Measurements from ENCODE around the gene C20orf173.

The C20orf173 gene

DNA sequence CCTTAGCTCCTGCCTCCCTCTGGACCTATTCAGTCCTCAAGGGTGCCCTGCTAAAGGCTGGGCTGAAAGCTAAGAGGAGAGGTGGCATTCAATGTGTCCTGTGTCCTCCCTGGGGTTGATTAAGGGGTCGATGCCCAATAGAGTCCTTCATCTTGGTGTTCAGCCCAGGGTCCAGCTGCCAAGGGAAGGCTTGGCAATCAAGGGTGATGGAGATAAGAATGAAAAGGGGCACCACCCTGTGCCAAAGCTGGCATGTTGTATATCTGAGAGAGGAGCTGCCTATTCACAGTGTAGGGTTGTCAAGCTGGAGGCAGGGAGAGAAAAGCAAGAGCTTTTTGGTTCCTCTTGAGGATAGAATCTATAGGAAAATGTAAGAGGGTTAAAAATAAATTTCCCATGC, 12.3 kb downstream of the C20orf173 start:
- H3K4me1 ChIP-seq (ENCODE audit: insufficient read depth, low read length) = no peaks in the 10 kb centered on the region
- no peak overlapping the region for H3K27ac ChIP-seq (ENCODE audit: low read depth, low read length)
- no peaks in the 10 kb centered on the region for H3K9me3 ChIP-seq (ENCODE audit: low read length)
- H3K9ac ChIP-seq (ENCODE audit: low read length) = no peak overlapping the region
- peaks cover under 1% of the 10 kb centered on the region for H3K36me3 ChIP-seq (ENCODE audit: insufficient read depth, low read length)
- no peaks in the 10 kb centered on the region for H3K27me3 ChIP-seq (ENCODE audit: control insufficient read depth in 1 of 2, insufficient read depth in 2 of 2, low read length in 2 of 2)
- H3K4me3 ChIP-seq (ENCODE audit: low read depth in 1 of 2, low read length in 2 of 2) = no peak overlapping the region

DNA sequence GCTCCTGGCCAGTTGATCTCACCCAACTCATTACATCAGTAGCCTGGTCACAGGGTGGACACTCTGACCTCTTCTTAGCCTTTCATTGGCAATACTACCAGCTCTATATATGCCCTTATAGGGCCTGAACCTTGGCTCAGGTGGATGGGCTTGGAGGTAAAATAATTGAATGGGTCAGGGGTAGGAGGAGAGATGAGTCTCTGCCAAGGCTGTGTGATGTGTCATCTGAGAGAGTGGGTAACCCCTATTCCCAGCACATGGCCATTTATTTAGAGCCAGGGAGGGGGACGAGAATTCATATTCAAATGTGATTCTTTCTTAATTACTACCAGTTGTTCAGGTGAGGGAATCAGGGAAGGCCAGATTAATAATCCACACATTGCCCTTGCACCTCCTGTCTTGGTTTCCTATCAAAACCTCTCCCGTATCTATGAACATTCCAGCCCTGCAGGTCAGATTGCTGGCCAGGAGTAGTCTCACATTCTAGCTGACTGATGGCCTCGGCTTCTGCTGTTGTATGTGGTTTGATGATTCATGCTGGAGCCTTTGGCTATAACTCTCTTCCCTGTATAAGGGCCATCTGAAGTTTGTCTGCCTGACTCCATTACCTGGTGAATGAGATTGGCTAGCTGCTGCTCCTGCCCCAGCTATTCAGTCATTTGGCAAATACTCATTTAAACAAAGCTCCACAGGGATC, 13.4 kb downstream of the C20orf173 start:
- Histone ChIP-seq H3K9me3 (ENCODE audit: low read length) (no peaks in the 10 kb centered on the region), H3K27ac (ENCODE audit: low read depth, low read length) (no peak overlapping the region), H3K4me1 (ENCODE audit: insufficient read depth, low read length) (no peaks in the 10 kb centered on the region), H3K27me3 (ENCODE audit: control insufficient read depth in 1 of 2, insufficient read depth in 2 of 2, low read length in 2 of 2) (no peaks in the 10 kb centered on the region), H3K36me3 (ENCODE audit: insufficient read depth, low read length) (peaks cover 8% of the 10 kb centered on the region), H3K4me3 (ENCODE audit: low read depth in 1 of 2, low read length in 2 of 2) (no peak overlapping the region), H3K9ac (ENCODE audit: low read length) (no peak overlapping the region)

DNA sequence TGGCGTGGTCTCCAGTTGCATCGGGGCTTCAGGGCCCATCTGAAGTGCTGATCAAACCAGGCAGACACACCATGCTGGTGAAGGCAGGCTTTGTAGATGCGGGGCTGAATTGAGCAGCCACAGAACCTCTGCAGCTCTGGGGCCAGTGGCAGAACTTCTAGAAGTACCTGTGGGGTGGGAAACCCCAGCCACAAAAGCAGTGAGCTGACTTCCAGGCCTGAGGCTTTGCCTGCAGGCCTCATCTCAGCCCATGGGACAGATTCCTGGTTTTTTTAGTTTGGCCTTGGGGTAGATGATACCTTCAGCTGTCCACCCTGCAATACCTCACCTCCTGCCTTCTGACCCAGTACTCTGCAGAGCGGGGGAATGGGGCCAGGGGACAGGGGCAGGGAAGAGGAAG, 14.1 kb downstream of the C20orf173 start:
- peaks cover 9% of the 10 kb centered on the region for H3K36me3 ChIP-seq (ENCODE audit: insufficient read depth, low read length)
- no peaks in the 10 kb centered on the region for H3K4me1 ChIP-seq (ENCODE audit: insufficient read depth, low read length)
- no peaks in the 10 kb centered on the region for H3K27me3 ChIP-seq (ENCODE audit: control insufficient read depth in 1 of 2, insufficient read depth in 2 of 2, low read length in 2 of 2)
- H3K27ac ChIP-seq (ENCODE audit: low read depth, low read length) = no peak overlapping the region
- no peak overlapping the region for H3K9ac ChIP-seq (ENCODE audit: low read length)
- no peak overlapping the region for H3K4me3 ChIP-seq (ENCODE audit: low read depth in 1 of 2, low read length in 2 of 2)
- no peaks in the 10 kb centered on the region for H3K9me3 ChIP-seq (ENCODE audit: low read length)

DNA sequence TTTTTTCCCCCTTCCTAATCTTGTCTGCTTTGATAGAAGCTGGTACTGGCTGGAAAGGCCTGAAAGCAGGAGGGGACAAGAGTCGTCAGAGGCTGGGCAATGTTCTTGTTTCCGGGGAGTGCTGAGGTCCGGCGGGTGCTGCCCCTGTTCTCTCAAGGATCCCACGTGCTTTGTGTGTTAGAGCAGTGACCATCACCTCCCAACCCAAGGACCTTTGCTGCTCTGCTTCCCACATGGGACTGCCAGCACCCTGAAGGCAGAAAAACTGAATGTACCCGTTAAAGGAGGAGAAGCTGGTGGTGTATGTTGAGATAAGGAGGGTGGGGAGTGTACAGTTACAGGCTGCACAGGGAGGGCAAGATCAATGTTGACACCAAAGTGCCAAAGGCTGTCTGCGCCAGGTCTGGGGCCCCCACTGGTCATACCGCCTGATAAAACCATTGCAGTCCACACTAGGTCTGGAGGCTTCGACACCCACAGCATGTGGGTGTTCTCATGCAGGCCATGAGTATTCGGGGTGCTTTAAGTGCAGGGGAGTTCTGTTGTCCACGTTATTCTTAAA, 15.0 kb downstream of the C20orf173 start:
- Histone ChIP-seq H3K27me3 (ENCODE audit: control insufficient read depth in 1 of 2, insufficient read depth in 2 of 2, low read length in 2 of 2) (no peaks in the 10 kb centered on the region), H3K9me3 (ENCODE audit: low read length) (no peaks in the 10 kb centered on the region), H3K4me3 (ENCODE audit: low read depth in 1 of 2, low read length in 2 of 2) (no peak overlapping the region), H3K4me1 (ENCODE audit: insufficient read depth, low read length) (no peaks in the 10 kb centered on the region), H3K36me3 (ENCODE audit: insufficient read depth, low read length) (peaks cover 18% of the 10 kb centered on the region), H3K9ac (ENCODE audit: low read length) (no peak overlapping the region), H3K27ac (ENCODE audit: low read depth, low read length) (no peak overlapping the region)

DNA sequence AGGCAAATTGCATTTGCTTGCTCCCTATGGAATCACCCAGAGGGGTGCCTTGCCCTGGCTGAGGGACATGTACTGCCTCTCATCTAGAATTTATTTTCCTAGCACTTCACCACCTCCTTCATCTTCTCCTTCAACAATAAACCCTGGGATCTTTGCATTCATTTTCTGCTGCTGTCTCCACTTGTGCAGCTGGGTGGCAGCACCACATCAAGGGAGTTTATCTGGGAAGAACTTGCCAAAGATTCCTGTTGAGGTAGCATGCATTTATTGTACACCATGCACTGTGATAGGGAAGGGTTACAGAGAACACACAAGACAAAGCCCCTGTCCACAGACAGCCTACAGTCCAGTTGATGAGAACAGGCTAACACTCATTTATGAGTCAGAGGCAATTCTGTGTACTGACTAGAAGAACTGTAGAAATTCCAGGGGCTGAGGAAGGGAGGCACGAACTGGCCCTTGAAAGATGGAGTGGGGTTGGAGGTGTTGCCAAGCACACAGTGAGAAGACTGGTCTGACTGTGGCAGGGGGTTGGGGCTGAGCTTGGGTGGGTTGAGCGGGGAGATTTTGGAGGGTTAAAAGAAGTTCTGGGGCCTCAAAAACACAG, 17.5 kb downstream of the C20orf173 start:
- no peak overlapping the region for H3K4me3 ChIP-seq (ENCODE audit: low read depth in 1 of 2, low read length in 2 of 2)
- H3K27ac ChIP-seq (ENCODE audit: low read depth, low read length) = no peak overlapping the region
- no peaks in the 10 kb centered on the region for H3K27me3 ChIP-seq (ENCODE audit: control insufficient read depth in 1 of 2, insufficient read depth in 2 of 2, low read length in 2 of 2)
- H3K9me3 ChIP-seq (ENCODE audit: low read length) = no peaks in the 10 kb centered on the region
- H3K36me3 ChIP-seq (ENCODE audit: insufficient read depth, low read length) = peaks cover 34% of the 10 kb centered on the region
- no peaks in the 10 kb centered on the region for H3K4me1 ChIP-seq (ENCODE audit: insufficient read depth, low read length)
- H3K9ac ChIP-seq (ENCODE audit: low read length) = no peak overlapping the region

DNA sequence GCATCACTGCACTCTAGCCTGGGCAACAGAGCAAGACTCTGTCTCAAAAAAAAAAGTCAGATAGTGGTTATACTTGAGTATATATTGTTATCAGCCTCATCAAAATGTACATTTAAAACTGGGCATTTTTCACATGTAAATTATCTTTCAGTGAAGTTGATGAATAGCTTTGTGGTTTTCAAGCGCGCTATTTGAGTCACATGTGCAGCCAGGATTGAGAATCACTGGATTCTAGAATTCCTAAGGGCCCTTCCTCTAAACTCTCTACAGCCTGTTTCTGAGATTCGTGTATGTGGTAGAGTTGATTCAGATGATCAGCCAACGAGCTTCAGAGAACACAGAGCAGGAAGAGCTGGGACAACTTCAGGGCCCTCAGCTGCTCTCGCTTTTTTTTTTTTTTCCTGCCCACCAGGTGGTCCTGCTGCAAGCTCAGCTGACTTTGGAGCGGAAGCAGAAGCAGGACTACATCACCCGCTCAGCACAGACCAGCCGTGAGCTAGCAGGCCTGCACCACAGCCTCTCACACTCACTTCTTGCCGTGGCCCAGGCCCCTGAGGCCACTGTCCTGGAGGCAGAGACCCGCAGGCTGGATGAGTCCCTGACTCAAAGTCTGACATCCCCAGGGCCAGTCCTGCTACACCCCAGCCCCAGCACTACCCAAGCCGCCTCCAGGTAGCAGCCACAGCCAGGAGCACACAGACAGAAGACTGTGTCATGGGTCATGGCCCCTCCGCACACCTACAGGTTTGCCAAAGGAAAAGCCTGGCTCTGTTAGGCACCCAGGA, 18.3 kb downstream of the C20orf173 start:
- Histone ChIP-seq H3K36me3 (ENCODE audit: insufficient read depth, low read length) (peaks cover 39% of the 10 kb centered on the region), H3K4me3 (ENCODE audit: low read depth in 1 of 2, low read length in 2 of 2) (no peak overlapping the region), H3K27ac (ENCODE audit: low read depth, low read length) (no peak overlapping the region), H3K9me3 (ENCODE audit: low read length) (no peaks in the 10 kb centered on the region), H3K9ac (ENCODE audit: low read length) (no peak overlapping the region), H3K27me3 (ENCODE audit: control insufficient read depth in 1 of 2, insufficient read depth in 2 of 2, low read length in 2 of 2) (no peaks in the 10 kb centered on the region), H3K4me1 (ENCODE audit: insufficient read depth, low read length) (no peaks in the 10 kb centered on the region)

DNA sequence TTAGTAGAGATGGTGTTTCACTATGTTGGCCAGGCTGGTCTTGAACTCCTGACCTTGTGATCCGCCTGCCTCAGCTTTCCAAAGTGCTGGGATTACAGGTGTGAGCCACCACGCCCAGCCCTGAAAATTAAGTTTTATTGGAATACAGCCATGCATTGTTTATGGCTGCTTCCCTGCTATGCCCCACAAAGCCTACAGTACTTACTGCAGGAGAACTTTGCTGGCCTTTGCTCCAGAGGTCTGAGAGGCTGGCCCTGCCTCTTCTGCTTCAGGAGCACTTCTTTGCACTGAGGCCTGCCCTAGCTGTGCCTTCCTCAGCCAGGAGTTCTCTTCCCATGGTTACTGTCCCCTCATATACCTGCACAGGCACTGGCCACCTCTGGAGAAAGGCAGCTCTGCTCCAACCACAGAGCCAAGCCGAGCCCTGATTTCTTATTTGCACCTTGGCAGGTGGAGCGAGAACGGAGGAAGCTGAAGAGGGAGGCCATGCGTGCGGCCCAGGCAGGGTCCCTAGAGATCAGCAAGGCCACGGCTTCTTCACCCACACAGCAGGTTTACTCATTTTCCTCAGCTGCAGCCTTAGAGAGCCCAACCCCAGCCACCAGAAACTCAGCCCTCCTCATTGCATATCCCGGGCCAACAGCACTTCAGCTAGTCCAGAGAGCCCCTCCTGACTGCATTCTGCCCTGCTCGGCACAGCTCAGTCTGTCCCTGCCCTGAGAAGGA, 20.8 kb downstream of the C20orf173 start:
- Histone ChIP-seq H3K27ac (ENCODE audit: low read depth, low read length) (no peak overlapping the region), H3K4me3 (ENCODE audit: low read depth in 1 of 2, low read length in 2 of 2) (no peak overlapping the region), H3K27me3 (ENCODE audit: control insufficient read depth in 1 of 2, insufficient read depth in 2 of 2, low read length in 2 of 2) (no peaks in the 10 kb centered on the region), H3K36me3 (ENCODE audit: insufficient read depth, low read length) (peaks cover 49% of the 10 kb centered on the region), H3K4me1 (ENCODE audit: insufficient read depth, low read length) (peaks cover 10% of the 10 kb centered on the region), H3K9me3 (ENCODE audit: low read length) (no peaks in the 10 kb centered on the region), H3K9ac (ENCODE audit: low read length) (no peak overlapping the region)

DNA sequence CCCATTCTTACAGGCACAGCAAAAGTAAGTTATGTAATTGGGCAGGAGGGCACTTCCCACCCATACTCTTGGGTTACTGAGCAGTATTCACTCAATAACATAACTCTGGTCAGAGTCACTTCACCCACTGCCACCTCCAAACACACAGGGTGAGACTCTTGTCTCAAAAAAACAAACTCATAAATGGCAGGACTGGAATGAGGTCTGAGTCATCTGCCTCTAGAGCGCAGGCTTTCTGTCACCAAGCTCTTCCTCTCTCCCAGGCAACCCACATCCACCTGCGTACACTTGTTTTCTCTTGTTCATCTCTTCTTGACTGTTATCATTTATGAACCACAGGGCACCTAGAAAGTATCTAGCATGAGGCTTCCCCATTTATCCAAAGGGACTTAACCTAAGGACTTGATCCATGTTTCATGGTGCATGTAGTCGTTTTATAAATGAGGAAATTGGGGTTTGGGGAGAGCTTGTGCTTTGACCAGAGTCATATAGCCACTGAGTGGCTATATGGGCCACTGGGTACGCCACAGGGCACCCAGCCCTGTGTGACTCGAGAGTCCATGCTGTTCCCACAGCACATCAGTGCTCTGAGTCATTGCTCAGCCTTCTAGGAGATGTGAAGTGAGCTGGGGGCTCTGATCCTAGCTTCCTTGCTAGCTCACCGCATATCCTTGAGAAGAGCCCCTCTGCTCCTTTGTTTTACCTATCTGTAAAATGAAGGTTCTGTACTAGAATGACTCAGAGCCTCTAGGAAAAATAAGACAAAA, 22.4 kb downstream of the C20orf173 start:
- H3K27ac ChIP-seq (ENCODE audit: low read depth, low read length) = no peak overlapping the region
- peaks cover 63% of the 10 kb centered on the region for H3K36me3 ChIP-seq (ENCODE audit: insufficient read depth, low read length)
- H3K27me3 ChIP-seq (ENCODE audit: control insufficient read depth in 1 of 2, insufficient read depth in 2 of 2, low read length in 2 of 2) = no peaks in the 10 kb centered on the region
- no peak overlapping the region for H3K4me3 ChIP-seq (ENCODE audit: low read depth in 1 of 2, low read length in 2 of 2)
- H3K9ac ChIP-seq (ENCODE audit: low read length) = no peak overlapping the region
- no peaks in the 10 kb centered on the region for H3K9me3 ChIP-seq (ENCODE audit: low read length)
- H3K4me1 ChIP-seq (ENCODE audit: insufficient read depth, low read length) = peaks cover 16% of the 10 kb centered on the region

DNA sequence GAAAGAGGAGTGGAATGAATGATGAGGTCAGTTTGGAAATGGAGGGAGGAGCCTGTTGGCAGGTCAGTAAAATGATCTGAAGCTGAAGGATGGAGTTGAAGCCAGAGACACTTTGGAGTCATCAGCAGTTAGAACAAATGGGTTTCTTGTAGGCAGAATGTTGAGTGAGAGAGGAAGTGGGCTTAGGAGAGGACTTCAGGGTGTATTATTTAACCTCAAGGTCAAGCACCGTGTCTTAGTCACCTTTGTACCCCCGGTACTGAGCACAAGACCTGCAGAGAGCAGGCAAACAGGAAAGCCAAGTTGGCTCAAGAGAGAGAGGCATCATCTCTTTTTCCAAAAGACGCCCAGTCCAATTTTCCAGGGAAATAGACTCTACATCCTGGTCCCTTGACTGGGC, 23.3 kb downstream of the C20orf173 start:
- peaks cover 65% of the 10 kb centered on the region for H3K36me3 ChIP-seq (ENCODE audit: insufficient read depth, low read length)
- H3K9ac ChIP-seq (ENCODE audit: low read length) = no peak overlapping the region
- no peaks in the 10 kb centered on the region for H3K9me3 ChIP-seq (ENCODE audit: low read length)

DNA sequence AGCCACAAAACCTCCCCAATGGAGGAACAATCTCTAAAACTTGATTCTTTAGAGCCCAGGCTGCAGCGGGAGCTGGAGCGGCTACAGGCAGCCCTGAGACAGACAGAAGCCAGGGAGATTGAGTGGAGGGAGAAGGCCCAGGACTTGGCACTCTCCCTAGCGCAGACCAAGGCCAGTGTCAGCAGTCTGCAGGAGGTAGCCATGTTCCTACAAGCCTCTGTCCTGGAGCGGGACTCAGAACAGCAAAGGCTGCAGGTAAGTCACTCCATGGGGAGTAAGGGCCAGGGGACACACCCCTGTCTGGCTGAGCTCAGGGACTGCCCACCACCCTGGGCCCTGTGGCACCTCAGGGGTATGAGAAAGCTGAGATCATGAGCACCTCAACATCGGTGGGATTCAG, 24.7 kb downstream of the C20orf173 start:
- Histone ChIP-seq H3K9ac (ENCODE audit: low read length) (no peak overlapping the region), H3K36me3 (ENCODE audit: insufficient read depth, low read length) (peaks cover 72% of the 10 kb centered on the region), H3K4me3 (ENCODE audit: low read depth in 1 of 2, low read length in 2 of 2) (peak overlapping the region in 1 of 2 donors; percentile 16), H3K27me3 (ENCODE audit: control insufficient read depth in 1 of 2, insufficient read depth in 2 of 2, low read length in 2 of 2) (no peaks in the 10 kb centered on the region), H3K9me3 (ENCODE audit: low read length) (no peaks in the 10 kb centered on the region), H3K4me1 (ENCODE audit: insufficient read depth, low read length) (peaks cover 16% of the 10 kb centered on the region), H3K27ac (ENCODE audit: low read depth, low read length) (no peak overlapping the region)

More for the DNA sequence above, 23.3 kb downstream of the C20orf173 start:
- no peak overlapping the region for H3K27ac ChIP-seq (ENCODE audit: low read depth, low read length)
- H3K27me3 ChIP-seq (ENCODE audit: control insufficient read depth in 1 of 2, insufficient read depth in 2 of 2, low read length in 2 of 2) = no peaks in the 10 kb centered on the region
- H3K4me3 ChIP-seq (ENCODE audit: low read depth in 1 of 2, low read length in 2 of 2) = no peak overlapping the region
- peaks cover 16% of the 10 kb centered on the region for H3K4me1 ChIP-seq (ENCODE audit: insufficient read depth, low read length)
